TTC549 (cell line): ENCODE measurements around the gene TMEM150B.

Experiments used
- FAIRE-seq: peaks from 2 replicates; lab custom pipeline; 2012; peaks lifted over from hg19 to GRCh38; lab: Jason Lieb, UNC

The TMEM150B gene

DNA sequence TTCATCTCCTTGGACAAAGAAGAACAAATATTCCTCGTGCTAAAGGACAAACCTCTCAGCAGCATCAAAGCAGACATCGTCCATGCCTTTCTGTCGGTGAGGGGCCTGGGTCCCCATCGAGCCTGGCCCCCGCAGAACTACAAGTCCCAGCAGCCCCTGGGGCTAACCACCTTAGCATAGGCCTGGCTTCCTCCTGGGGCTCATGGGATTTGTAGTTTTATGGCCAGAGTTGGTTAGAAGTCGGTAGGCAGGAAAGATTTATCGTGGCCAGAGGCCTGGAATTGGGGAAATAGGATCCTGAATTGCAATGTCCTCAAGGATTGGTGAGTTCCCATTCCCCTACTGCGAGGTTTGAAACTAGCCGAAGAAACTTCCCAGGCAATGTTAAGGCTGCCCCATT lies 19.6 kb downstream of the TMEM150B start:
- FAIRE-seq: no peak

DNA sequence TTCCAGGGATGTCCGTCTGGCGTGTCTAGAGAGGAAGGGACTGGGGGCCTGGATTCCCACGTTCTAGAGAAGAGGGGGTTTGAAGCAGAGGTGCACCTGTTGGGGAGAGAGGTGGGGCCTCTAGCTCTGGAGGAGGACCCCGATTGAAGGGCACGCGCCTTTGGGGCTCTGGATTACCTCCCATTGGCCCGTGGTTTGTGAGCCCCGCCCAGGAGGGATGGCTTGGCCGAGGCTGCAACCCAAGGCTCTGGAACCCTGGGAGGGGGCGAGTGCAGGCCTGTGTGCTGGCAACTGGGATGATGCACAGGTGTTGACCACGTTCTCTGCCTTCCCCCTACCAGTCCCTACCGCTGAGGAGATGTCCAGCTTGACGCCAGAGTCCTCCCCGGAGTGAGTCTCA lies 20.2 kb downstream of the TMEM150B start:
- FAIRE-seq: no peak

DNA sequence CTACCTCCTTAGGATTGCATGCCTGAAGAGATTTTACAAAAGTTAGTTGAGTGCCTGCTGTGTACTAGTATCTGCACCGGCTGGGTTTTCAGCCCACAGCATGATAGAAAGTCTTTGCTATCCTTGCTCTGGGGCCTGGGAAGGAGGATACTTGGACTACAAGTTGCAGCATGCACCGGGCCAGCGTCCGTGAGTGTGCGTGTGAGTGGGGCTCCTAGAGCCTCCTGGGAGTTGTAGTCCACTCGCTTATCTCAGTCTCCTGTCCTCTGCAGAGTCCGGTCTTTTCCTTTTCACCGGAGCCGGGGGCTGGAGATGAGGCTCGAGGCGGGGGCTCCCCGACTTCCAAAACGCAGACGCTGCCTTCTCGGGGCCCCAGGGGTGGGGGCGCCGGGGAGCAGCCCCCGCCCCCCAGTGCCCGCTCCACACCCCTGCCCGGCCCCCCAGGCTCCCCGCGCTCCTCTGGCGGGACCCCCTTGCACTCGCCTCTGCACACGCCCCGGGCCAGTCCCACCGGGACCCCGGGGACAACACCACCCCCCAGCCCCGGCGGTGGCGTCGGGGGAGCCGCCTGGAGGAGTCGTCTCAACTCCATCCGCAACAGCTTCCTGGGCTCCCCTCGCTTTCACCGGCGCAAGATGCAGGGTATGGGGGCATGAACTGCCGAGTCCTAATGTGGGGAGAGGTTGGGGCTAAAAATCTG lies 20.7 kb downstream of the TMEM150B start:
- no peak for FAIRE-seq

DNA sequence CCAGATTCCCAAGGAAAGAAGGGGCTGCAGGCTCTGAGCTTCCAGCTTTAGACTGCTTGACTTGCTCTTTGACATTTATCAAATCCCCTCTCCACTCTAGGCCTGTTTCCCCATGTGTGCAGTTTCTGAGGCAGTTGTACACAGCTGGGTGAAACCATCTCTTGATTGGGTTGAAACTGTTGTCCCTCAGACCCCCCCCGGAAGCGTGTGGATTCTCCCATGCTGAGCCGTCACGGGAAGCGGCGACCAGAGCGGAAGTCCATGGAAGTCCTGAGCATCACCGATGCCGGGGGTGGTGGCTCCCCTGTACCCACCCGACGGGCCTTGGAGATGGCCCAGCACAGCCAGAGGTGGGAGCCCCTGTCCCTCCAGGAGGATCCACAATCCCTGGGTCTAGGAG lies 21.7 kb downstream of the TMEM150B start:
- no peak for FAIRE-seq

GRCh38 chr19:55302318-55302703 lies 22.8 kb downstream of the TMEM150B start:
- FAIRE-seq: no peak

DNA sequence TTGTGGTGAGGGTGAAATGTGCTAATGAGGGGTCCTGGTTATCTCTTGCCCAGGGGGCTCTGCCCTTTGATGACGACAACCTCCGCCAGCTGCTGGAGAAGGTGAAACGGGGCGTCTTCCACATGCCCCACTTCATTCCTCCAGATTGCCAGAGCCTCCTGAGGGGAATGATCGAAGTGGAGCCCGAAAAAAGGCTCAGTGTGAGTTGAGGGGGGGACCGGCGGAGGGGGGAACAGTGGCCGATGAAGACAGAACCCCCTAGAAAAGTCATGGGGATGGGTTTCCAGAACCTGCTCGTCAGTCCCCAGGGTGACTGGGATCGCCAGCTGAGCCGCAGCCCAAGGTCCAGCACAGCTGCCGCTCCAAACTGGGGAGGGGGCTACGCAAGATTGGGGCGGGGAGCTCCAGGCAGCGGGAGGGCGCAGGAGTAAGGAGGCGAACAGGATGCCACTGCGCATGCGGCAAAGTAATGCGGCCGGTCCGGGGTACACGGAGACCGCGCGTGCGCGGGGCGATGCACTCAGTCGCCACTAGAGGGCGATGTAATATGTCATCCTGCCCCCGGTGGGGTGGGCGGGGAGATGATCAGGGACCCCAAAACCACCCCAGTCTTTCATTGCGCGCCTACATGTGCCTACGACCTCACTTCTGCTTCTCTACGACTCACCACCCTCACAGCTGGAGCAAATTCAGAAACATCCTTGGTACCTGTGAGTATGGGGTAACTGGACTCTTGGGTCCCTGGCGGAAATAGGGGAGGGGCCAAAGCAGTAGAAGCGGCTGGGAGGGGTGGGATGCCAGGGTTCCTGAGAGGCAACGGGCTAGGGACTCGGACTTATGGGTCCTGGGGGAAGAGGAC lies 23.5 kb downstream of the TMEM150B start:
- no peak for FAIRE-seq

DNA sequence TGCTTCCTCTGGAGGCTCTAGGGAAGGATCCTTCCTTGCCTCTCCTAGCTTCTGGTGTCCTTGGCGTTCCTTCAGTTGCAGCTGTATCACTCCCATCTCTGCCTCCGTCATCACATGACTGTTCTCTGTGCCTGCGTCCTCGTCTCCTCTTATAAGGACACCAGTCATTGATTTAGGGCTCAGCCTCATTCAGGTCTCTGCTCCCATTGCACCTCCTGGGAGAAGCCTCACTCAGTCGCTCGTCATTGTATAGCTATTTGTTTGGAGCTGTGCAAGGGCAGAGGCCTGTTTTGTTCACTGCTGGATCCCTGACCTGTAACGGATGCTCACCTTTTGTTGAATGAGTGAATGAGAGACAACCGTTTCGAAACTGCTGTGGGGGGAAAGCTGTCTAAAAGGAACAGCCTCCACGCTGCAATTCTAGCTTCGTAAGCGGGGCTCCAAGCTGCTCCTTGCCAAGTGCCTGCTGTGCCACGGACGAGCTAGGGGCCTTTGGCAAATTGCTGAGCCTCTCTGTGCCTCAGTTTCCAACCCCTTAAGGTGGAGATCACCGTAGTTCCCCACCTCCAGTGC lies 24.2 kb downstream of the TMEM150B start:
- FAIRE-seq: no peak

- no peak for FAIRE-seq
These were observed 25.1 kb downstream of the TMEM150B start for GRCh38 chr19:55299991-55300390.

- FAIRE-seq: no peak
These were observed 27.9 kb downstream of the TMEM150B start for GRCh38 chr19:55297267-55297666.

GRCh38 chr19:55289117-55289796 lies 35.9 kb downstream of the TMEM150B start:
- FAIRE-seq: peak; percentile 93

GRCh38 chr19:55287361-55288079 lies 37.6 kb downstream of the TMEM150B start:
- no peak for FAIRE-seq

- no peak for FAIRE-seq
These were observed 39.8 kb downstream of the TMEM150B start for GRCh38 chr19:55285229-55285890.

GRCh38 chr19:55284405-55285058 lies 40.6 kb downstream of the TMEM150B start:
- no peak for FAIRE-seq

- FAIRE-seq: no peak
These were observed 41.4 kb downstream of the TMEM150B start, which contains the start of gene BRSK1 for GRCh38 chr19:55283548-55284377. Gene BRSK1, plus strand, starts transcription at chr19:55283997. Its CDS starts 446 bp downstream, at chr19:55284443.

DNA sequence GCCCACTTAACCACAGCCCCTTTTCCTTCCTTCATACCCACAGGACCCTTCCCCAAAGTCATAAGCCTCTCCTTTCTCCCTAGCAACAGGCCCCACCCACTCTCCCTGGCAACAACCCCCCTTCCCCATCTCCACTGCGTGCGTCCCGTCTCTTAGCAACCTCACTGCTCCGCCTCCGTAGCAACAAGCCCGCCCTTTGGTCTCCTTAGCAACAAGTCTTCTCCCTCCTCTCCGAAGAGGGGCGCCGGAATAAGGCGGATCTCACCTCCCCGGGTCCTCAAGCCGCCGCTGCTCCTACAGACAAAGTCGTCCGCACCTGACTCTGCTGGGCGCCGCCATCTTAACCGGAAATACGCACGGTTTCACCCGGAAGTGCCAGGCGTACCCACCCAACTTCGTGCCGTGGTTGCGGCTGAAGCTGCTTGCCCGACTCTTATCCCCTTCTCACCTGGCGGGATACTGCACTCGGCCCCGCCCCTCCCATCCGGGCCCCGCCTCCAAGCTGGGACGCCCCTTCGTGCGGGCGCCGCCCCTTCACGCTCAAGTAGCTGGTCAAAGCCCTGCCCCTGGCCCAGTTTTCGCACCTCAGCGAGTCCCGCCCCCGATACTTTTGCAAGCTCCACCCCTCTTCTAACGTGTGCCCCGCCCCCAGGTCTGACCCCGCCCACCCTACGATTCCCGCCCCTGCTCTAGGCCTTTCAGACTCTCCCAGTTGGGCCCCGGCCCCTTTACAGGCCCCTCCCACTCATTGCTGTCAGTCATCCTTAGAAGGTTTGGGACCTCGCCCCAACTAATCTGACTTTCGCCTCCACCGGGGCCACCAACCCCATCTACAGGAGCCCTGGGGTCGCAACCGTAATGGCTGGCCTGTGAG lies 45.1 kb downstream of the TMEM150B start, which contains the start of gene HSPBP1:
HSPBP1 (minus strand) TSS at position 341 of the 874 bp plus-strand sequence. CDS start 502 bp downstream, outside the sequence.
- peak; percentile 67 for FAIRE-seq

DNA sequence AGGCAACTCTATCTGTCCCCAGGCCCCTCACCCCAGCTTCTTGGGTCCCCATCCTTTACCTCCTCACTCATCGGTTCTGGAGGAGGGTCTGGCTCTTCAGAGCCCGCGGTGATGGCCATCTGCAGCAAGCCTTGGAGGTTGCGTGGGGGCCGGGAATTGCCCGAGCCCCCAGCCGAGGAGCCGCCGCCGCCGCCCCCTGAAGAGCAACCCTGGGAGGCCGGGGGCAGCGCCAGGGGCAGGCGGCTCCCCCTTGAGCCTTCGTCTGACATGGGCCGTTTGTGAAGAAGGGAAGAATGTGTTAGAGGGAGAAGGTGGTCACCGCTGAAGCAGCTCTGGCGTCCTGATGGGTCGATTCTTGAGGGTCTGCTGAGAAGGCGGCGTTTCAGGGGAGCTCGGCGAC lies 45.8 kb downstream of the TMEM150B start:
- no peak for FAIRE-seq

DNA sequence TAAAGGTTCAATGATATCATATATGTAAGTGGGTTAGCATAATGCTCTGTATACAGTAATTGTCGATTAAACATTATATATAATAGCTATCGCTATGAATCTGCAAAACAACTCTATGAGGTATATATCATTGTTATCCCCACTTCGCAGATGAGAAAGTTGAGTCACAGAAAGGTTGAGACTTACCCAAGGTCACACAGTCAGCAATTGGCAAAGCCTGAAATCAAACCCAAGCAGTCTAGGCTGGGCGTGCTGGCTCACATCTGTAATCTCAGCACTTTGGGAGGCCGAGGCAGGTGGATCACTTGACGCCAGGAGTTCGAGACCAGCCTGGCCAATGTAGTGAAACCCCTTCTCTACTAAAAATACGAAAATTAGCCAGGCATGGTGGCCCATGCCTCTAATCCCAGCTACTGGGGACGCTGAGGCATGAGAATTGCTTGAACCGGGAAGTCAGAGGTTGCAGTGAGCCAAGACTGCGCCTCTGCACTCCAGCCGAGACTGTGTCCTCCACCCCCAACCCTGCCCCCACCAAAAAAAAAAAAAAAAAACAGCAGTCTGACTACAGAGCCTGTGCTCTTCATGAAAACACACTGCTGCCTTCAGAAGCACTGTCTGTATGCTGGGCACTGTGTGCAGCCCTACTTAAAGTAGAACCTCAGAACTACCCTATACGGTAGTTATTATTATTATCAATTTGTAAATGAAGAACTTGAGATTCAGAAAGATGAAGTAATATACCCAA lies 46.6 kb downstream of the TMEM150B start:
- no peak for FAIRE-seq

DNA sequence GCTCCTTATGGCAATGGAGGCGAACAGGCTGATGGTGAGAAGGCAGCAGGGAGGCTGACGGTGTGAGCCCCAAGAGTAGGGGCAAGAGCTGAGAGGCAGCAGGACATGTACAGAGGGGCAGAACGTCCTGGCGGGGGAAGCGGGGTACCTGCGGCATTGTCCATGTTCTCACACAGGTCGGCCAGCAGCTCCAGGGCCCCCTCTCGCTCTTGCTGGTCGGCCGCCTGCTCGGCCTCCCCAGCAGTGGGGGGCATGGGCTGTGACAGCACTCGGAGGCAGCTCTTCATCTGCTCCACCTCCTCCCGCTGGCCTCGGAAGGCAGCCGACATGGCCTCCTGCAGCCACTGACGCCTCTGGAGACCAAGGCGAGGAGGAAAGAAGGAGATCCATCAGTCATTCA lies 47.6 kb downstream of the TMEM150B start:
- no peak for FAIRE-seq
